SK-N-MC (cell line): ENCODE results near the gene ZNF483.
"Not testable (repeated sequence)": the region's sequence is repeated elsewhere in the genome, so short reads cannot be mapped to it uniquely, and the experiment has no call there.

Source experiments
- DNase-seq: peaks from one replicate; pipeline ENCODE4 v3.0.0-alpha.2; 2011; ENCODE audit warnings: low read depth, low spot score
- H3K27ac ChIP-seq: fragments of 200-600 bp; sonication (generic); 2 replicates; pipeline ENCODE4 v1.5.1; 2016; ENCODE audit warnings: mixed run types
- H3K36me3 ChIP-seq: fragments of 200-600 bp; sonication (generic); 2 replicates; pipeline ENCODE4 v1.6.1; 2017; ENCODE audit warnings: antibody characterized with exemption, low read length, mixed read lengths; ENCODE audit not compliant: insufficient read depth
- H3K4me3 ChIP-seq: fragments of 200-600 bp; sonication (generic); 2 replicates; pipeline ENCODE4 v1.5.1; 2016
- H3K9ac ChIP-seq: fragments of 200-600 bp; sonication (generic); 2 replicates; pipeline ENCODE4 v1.8.0; 2017; ENCODE audit warnings: mixed run types, mixed read lengths; ENCODE audit not compliant: insufficient read length
- H3K9me3 ChIP-seq: fragments of 200-600 bp; sonication (generic); 2 replicates; pipeline ENCODE4 v1.6.1; 2017; ENCODE audit warnings: low read depth, mild to moderate bottlenecking, antibody characterized with exemption, low read length, moderate library complexity, mixed read lengths
- EZH2 ChIP-seq: fragments of 200-600 bp; sonication (generic); IDR thresholded peaks from one replicate; pipeline ENCODE4 v1.6.1; 2017; ENCODE audit warnings: antibody characterized with exemption
- FOXP2 ChIP-seq: optimal IDR thresholded peaks from 2 replicates; pipeline ENCODE3; 2011; ENCODE audit warnings: mild to moderate bottlenecking, moderate library complexity; ENCODE audit not compliant: insufficient read depth; ENCODE audit errors: extremely low read length, control extremely low read depth
- POLR2AphosphoS5 ChIP-seq: IDR thresholded peaks from 2 replicates; pipeline ENCODE4 v1.6.1; 2012; ENCODE audit warnings: mild to moderate bottlenecking, low read depth, low read length, borderline replicate concordance

Gene ZNF483

DNA sequence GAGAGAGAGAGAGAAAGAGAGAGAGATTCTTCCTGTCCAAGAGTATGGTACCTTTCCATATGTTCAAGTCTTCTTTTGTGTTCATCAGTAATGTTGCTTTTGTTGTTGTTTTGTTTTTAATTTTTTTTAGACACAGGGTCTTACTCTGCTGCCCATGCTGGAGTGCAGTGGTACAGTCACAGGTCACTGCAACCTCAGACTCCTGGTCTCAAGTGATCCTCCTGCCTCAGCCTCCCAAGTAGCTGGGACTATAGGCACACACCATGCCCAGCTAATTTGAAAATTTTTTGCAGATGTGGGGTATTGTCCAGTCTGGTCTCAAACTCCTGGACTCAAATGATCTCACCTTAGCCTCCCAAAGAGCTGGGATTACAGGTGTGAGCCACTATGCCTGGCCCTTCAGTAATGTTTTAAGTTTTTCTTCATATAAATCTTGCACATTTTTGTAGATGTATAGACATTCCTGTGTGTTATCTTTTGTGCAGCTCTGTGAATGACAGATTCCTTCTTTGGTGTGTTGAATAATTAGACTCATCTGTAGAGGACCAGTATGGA lies 36.3 kb downstream of the ZNF483 start:
- no peak for DNase-seq
- H3K36me3 ChIP-seq: peaks cover 3% of the 10 kb centered on the region; the same call in 1 of the 2 replicates
- H3K9me3 ChIP-seq: no peaks in the 10 kb centered on the region
- no peak overlapping the region for H3K9ac ChIP-seq
- H3K4me3 ChIP-seq: no peak overlapping the region
- TF ChIP-seq POLR2AphosphoS5 (no peak), FOXP2 (no peak), EZH2 (no peak)
- H3K27ac ChIP-seq: no peak overlapping the region

DNA sequence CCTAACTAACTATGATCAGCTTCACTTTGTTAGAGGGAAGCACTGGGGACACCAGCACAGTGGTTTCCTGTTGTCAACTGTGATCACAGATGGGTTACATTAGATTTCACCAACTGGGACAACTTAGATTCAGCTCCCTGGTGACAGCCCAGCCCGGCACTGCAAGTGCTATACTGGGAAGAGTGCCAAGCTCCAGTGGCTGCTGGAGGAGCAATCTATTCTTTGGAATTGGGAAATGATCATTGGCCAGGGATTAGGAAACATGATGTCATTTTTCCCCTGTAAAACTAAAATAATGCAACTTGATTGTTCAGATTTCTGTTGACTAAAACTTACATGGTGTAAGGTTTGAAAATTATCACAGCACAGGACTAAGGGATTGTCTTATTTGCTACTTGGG lies 41.3 kb downstream of the ZNF483 start:
- Histone ChIP-seq H3K4me3 (no peak overlapping the region), H3K9ac (no peak overlapping the region), H3K9me3 (no peaks in the 10 kb centered on the region), H3K27ac (no peak overlapping the region), H3K36me3 (peaks cover 31% of the 10 kb centered on the region)
- TF ChIP-seq FOXP2 (no peak), EZH2 (no peak), POLR2AphosphoS5 (no peak)
- peak; percentile 37 for DNase-seq

DNA sequence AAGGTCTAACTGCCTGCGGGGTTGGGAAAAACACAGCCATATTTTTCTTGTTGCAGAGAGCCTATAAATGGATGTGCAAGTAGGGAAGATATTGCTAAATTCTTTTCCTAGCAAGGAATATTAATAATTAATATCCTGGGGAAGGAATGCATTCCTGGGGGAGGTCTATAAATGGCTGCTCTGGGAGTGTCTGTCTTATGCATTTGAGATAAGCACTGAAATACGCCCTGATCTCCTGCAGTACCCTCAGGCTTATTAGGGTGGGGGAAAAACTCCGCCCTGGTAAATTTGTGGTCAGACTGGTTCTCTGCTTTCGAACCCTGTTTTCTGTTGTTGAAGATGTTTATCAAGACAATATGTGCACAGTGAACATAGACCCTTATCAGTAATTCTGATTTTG lies 43.1 kb downstream of the ZNF483 start:
- not testable (repeated sequence) for DNase-seq, H3K4me3 ChIP-seq, H3K9ac ChIP-seq, H3K27ac ChIP-seq, H3K9me3 ChIP-seq
- peaks cover 40% of the 10 kb centered on the region for H3K36me3 ChIP-seq

DNA sequence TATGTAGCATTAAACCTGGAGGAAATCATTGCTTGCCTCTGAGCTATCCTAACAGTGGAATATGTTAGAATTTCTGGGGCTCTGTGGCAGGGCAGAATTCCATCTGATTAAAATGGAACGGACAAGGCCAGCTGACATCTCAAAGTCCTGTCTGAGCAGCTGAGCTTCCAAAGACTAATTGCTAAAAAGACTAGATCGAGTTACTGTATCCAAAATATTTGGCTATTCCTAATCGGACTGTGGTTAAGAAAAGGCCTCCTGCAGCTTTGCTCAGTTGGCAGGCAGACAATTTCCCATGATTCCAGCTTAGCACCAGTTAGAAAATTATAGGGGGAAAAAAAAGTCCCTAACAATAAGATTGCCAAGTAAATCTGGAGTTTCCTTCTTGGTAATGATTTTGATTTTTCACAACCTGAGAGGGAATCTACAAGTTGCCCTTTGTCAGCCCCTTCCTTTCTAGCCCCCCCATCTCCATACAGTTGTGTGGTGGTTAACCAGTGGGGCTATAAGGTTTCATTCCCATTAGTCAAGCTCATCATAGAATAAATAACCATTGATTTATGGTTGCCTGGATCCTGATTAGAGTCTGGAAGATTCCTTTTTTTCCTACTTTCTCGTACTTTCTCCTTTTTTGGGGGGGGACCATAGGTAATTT lies 48.1 kb downstream of the ZNF483 start:
- peak overlapping the region; percentile 55; the same call in 1 of the 2 replicates for H3K4me3 ChIP-seq
- H3K36me3 ChIP-seq: peaks cover 39% of the 10 kb centered on the region
- H3K27ac ChIP-seq: peak overlapping the region; percentile 73; the same call in 1 of the 2 replicates
- DNase-seq: peak; percentile 22
- peak overlapping the region; percentile 4 for H3K9ac ChIP-seq
- H3K9me3 ChIP-seq: no peaks in the 10 kb centered on the region
- TF ChIP-seq EZH2: no peak
- TF ChIP-seq POLR2AphosphoS5: no peak
- TF ChIP-seq FOXP2: no peak

DNA sequence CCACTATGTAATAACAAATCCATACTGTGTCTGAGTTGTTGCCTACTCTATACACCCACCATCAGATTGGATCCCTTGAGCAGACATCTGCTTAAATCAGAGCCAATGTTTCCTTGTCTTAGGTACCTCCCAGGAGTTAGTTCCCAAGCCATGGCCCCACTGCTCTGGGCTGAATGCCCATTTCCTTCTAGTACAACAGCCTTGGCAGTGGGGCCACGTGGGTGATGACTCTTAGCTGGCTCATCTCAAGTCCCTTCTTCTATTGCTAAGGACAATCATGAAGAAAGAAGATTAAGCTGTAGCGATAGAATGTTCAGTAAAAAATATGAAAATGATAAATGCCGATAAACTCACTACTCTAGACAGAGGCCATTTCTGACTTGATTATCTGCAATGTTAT lies 57.9 kb downstream of the ZNF483 start:
- no peak for DNase-seq
- H3K36me3 ChIP-seq: peaks cover 6% of the 10 kb centered on the region; the same call in 1 of the 2 replicates

DNA sequence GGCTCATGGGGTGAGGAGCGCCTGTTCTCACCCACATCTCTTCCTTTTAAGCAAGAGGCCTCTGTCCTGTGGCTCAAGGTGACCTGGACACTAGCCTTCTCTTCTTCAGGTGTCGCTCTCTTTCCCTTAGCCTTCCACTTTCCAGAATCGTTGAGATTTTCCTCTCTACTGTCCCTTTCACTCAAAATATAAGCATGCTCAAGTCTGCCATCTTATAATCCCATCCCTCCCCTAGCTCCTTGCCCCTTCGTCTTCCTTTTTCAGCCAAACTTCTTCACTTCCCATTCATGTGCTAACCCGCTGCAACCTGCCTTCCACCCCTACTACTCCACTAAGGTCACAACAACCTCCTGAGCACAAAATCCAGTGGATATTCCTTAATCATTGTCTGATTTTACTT lies 61.4 kb downstream of the ZNF483 start:
- H3K9me3 ChIP-seq: no peaks in the 10 kb centered on the region
- no peak overlapping the region for H3K27ac ChIP-seq
- H3K36me3 ChIP-seq: peaks cover 3% of the 10 kb centered on the region; the same call in 1 of the 2 replicates
- TF ChIP-seq POLR2AphosphoS5 (no peak), EZH2 (no peak), FOXP2 (no peak)
- no peak overlapping the region for H3K4me3 ChIP-seq
- H3K9ac ChIP-seq: no peak overlapping the region
- DNase-seq: no peak

More for the DNA sequence above, 57.9 kb downstream of the ZNF483 start:
- TF ChIP-seq FOXP2 (no peak), POLR2AphosphoS5 (no peak), EZH2 (no peak)
- Histone ChIP-seq H3K9ac (no peak overlapping the region), H3K4me3 (no peak overlapping the region), H3K27ac (no peak overlapping the region), H3K9me3 (no peaks in the 10 kb centered on the region)

DNA sequence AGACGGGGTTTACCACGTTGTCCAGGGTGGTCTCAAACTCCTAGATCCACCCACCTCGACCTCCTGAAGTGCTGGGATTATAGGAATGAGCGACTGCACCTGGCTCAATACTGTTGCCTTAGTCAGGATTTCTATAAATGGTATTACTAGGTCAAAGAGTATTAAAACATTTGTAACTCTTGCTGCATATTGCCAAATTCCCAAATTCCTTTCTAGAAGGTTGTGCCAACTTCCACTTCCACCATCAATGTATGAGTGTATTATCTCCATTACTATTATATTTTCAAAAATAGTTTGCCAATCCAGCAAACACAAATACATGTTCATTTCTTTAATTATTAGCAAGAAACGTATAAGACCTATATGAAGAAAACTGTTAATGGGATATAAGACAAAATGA lies 63.9 kb downstream of the ZNF483 start:
- Histone ChIP-seq H3K9ac (no peak overlapping the region), H3K9me3 (no peaks in the 10 kb centered on the region), H3K36me3 (no peaks in the 10 kb centered on the region), H3K27ac (no peak overlapping the region), H3K4me3 (no peak overlapping the region)
- no peak for DNase-seq
- TF ChIP-seq FOXP2: no peak
- no peak for TF ChIP-seq POLR2AphosphoS5
- TF ChIP-seq EZH2: no peak

DNA sequence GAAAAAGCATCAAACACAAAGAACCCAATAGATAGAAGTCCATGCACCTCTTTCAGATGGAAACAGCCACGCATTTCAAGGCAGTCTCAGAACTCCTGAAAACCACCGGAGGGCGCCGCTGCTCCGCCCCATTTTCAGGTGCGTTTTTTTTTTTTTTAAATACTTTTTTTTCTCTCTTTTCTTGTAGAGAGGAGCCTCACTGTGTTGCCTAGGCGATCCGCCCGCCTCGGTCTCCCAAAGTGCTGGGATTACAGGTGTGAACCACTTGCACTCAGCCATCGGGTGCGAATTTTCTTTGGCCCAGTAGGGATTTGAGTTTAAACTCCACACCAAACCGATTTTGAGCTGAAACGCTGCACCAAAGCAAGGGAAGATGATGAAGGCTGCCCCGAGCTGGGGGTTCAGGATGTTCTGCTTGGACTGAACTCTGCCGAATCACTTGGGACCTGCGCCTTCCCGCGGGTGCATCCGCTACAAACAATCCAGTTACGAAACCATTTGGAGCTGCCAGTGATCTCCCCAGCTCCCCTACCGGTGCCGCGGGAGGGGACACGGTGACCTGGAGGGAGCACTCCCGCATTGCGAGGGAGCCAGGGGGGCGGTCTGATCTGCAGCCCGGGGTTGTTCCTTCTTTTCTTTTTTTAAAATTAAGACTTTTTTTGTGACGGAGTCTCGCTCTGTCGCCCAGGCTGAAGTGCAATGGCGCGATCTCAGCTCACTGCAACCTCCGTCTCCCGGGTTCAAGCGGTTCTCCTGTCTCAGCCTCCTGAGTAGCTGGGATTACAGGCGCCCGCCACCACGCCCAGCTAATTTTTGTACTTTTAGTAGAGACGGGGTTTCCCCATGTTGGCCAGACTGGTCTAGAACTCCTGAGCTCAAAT lies 73.1 kb downstream of the ZNF483 start:
- peak overlapping the region; percentile 76 for H3K4me3 ChIP-seq
- no peaks in the 10 kb centered on the region for H3K9me3 ChIP-seq
- H3K36me3 ChIP-seq: peaks cover 7% of the 10 kb centered on the region
- DNase-seq: no peak
- no peak for TF ChIP-seq FOXP2
- no peak overlapping the region for H3K9ac ChIP-seq
- no peak overlapping the region for H3K27ac ChIP-seq

DNA sequence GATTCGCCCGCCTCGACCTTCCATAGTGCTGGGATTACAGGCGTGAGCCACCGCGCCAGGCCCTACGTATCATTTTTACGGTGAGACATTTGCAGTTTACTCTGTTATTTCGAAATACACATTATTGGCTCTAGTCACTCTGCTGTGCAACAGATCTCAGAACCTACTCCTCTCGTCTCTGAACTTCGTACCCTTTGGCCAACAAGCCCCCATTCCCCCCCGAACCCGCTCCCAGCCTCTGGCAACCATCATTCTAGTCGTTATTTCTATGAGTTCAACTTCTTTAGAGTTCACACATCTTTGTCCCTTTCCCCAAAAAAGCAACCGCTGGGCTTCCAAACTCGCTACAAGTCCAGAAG lies 73.7 kb downstream of the ZNF483 start:
- peak overlapping the region; percentile 76 for H3K4me3 ChIP-seq
- no peak for DNase-seq
- peaks cover 7% of the 10 kb centered on the region for H3K36me3 ChIP-seq
- no peak overlapping the region for H3K27ac ChIP-seq
- TF ChIP-seq POLR2AphosphoS5: no peak
- TF ChIP-seq FOXP2: no peak
- TF ChIP-seq EZH2: no peak
- H3K9me3 ChIP-seq: no peaks in the 10 kb centered on the region
- peak overlapping the region; percentile 37 for H3K9ac ChIP-seq
